BE2C (cell line): ENCODE measurements around the gene STX1B.
"Not testable (repeated sequence)": the region's sequence is repeated elsewhere in the genome, so short reads cannot be mapped to it uniquely, and the experiment has no call there.

ENCODE experiments used
- DNase-seq: peaks from one replicate; pipeline ENCODE4 v3.0.0-alpha.2; 2020
- H3K27me3 ChIP-seq: fragments of 250-450 bp; sonication (Bioruptor Pico); 2 replicates; pipeline ENCODE4 v1.5.1; 2020; ENCODE audit warnings: mild to moderate bottlenecking
- H3K36me3 ChIP-seq: fragments of 250-450 bp; sonication (Bioruptor Pico); 2 replicates; pipeline ENCODE4 v1.5.1; 2020; ENCODE audit warnings: mild to moderate bottlenecking
- H3K4me1 ChIP-seq: fragments of 250-450 bp; sonication (Bioruptor Pico); 2 replicates; pipeline ENCODE4 v1.5.1; 2020
- H3K4me3 ChIP-seq: 2 replicates; pipeline ENCODE4 v1.5.1; 2011; ENCODE audit warnings: low read depth, low read length
- H3K9me3 ChIP-seq: fragments of 250-450 bp; sonication (Bioruptor Pico); 2 replicates; pipeline ENCODE4 v1.5.1; 2020
- CTCF ChIP-seq: IDR thresholded peaks from 2 replicates; pipeline ENCODE4 v1.5.1; 2012; ENCODE audit warnings: mild to moderate bottlenecking, low read depth, low read length

Gene STX1B

GRCh38 chr16:30944352-30944751, 66.1 kb downstream of the STX1B start:
- DNase-seq: no peak
- TF ChIP-seq CTCF: no peak
- peaks cover 16% of the 10 kb centered on the region for H3K36me3 ChIP-seq

GRCh38 chr16:30942426-30942806, 68.0 kb downstream of the STX1B start:
- H3K4me3 ChIP-seq: no peak overlapping the region
- peaks cover 5% of the 10 kb centered on the region for H3K4me1 ChIP-seq
- DNase-seq: no peak
- peaks cover 16% of the 10 kb centered on the region for H3K36me3 ChIP-seq
- H3K27me3 ChIP-seq: no peaks in the 10 kb centered on the region
- TF ChIP-seq CTCF: no peak
- H3K9me3 ChIP-seq: no peaks in the 10 kb centered on the region

More at GRCh38 chr16:30944352-30944751, 66.1 kb downstream of the STX1B start:
- H3K4me3 ChIP-seq: no peak overlapping the region
- no peaks in the 10 kb centered on the region for H3K27me3 ChIP-seq
- H3K9me3 ChIP-seq: no peaks in the 10 kb centered on the region
- H3K4me1 ChIP-seq: peaks cover 9% of the 10 kb centered on the region

GRCh38 chr16:30941600-30942425, 68.6 kb downstream of the STX1B start:
- Histone ChIP-seq H3K36me3 (peaks cover 16% of the 10 kb centered on the region), H3K27me3 (no peaks in the 10 kb centered on the region), H3K4me1 (peaks cover 5% of the 10 kb centered on the region), H3K9me3 (no peaks in the 10 kb centered on the region), H3K4me3 (no peak overlapping the region)
- peak; percentile 78 for DNase-seq
- peak; percentile 94 for TF ChIP-seq CTCF

GRCh38 chr16:30939571-30939970, 70.9 kb downstream of the STX1B start:
- H3K4me1 ChIP-seq: not testable (repeated sequence)
- H3K36me3 ChIP-seq: peaks cover 15% of the 10 kb centered on the region

More at GRCh38 chr16:30939571-30939970, 70.9 kb downstream of the STX1B start:
- not testable (repeated sequence) for H3K27me3 ChIP-seq, DNase-seq, H3K4me3 ChIP-seq, H3K9me3 ChIP-seq
